Measurements from ENCODE around the gene C12orf43.

C12orf43 gene

DNA sequence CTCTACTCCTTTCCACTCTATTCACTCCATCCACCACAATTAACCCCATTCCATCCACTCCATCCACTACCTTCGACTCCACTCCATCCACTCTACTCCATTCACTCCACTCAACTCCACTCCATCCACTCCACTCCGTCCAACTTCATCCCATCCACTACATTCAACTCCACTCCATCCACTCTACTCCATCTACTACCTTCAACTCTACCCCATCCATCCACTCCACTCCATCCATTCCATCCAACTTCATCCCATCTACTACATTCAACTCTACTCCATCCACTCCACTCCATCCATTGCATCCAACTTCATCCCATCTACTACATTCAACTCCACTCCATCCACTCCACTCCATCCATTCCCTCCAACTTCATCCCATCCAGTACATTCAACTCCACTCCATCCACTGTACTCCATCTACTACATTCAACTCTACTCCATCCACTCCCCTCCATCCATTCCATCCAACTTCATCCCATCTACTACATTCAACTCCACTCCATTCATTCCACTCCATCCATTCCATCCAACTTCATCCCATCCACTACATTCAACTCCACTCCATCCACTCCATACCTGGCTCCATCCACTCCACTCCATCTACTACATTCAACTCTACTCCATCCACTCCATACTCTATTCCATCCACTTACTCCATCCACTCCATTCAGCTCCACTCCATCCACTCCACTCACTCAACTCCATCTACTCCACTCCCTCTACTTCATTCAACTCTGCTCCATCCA, 21.5 kb downstream of the C12orf43 start:
- no peak for DNase-seq
- Histone ChIP-seq H3K27ac (no peak overlapping the region), H3K36me3 (no peaks in the 10 kb centered on the region), H3K9me3 (no peaks in the 10 kb centered on the region), H3K27me3 (peaks cover 0 to 27% of the 10 kb centered on the region in 2 donors), H3K4me1 (peaks cover 0 to 7% (median 5%) of the 10 kb centered on the region in 4 donors), H3K4me3 (no peak overlapping the region)
- TF ChIP-seq, protein P1, sequence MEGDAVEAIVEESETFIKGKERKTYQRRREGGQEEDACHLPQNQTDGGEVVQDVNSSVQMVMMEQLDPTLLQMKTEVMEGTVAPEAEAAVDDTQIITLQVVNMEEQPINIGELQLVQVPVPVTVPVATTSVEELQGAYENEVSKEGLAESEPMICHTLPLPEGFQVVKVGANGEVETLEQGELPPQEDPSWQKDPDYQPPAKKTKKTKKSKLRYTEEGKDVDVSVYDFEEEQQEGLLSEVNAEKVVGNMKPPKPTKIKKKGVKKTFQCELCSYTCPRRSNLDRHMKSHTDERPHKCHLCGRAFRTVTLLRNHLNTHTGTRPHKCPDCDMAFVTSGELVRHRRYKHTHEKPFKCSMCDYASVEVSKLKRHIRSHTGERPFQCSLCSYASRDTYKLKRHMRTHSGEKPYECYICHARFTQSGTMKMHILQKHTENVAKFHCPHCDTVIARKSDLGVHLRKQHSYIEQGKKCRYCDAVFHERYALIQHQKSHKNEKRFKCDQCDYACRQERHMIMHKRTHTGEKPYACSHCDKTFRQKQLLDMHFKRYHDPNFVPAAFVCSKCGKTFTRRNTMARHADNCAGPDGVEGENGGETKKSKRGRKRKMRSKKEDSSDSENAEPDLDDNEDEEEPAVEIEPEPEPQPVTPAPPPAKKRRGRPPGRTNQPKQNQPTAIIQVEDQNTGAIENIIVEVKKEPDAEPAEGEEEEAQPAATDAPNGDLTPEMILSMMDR (IDR thresholded peaks at IDR 0.05): no peak
- intact Hi-C loops (cut with DNase I; ENCODE audit: low total_unique reads): no loop called here

- Histone ChIP-seq H3K4me3 (no peak overlapping the region), H3K4me1 (no peaks in the 10 kb centered on the region), H3K27me3 (peaks cover 0 to 22% of the 10 kb centered on the region in 2 donors), H3K27ac (no peak overlapping the region), H3K36me3 (no peaks in the 10 kb centered on the region), H3K9me3 (no peaks in the 10 kb centered on the region)
- DNase-seq: no peak
- TF ChIP-seq, protein P1 (IDR thresholded peaks at IDR 0.05): no peak
- intact Hi-C loops (cut with DNase I; ENCODE audit: low total_unique reads): no loop called here
Observed at GRCh38 chr12:120994059-120994458, 22.2 kb downstream of the C12orf43 start.

GRCh38 chr12:120993496-120993895, 22.8 kb downstream of the C12orf43 start:
- no peaks in the 10 kb centered on the region for H3K36me3 ChIP-seq
- H3K9me3 ChIP-seq: no peaks in the 10 kb centered on the region
- peaks cover 0 to 22% of the 10 kb centered on the region in 2 donors for H3K27me3 ChIP-seq
- intact Hi-C loops (cut with DNase I; ENCODE audit: low total_unique reads): no loop called here
- H3K4me1 ChIP-seq: no peaks in the 10 kb centered on the region
- no peak for DNase-seq
- no peak overlapping the region for H3K27ac ChIP-seq
- TF ChIP-seq, protein P1 (IDR thresholded peaks at IDR 0.05): no peak
- H3K4me3 ChIP-seq: no peak overlapping the region

GRCh38 chr12:120992989-120993388, 23.3 kb downstream of the C12orf43 start:
- no peaks in the 10 kb centered on the region for H3K36me3 ChIP-seq
- no peaks in the 10 kb centered on the region for H3K4me1 ChIP-seq
- no peak overlapping the region for H3K27ac ChIP-seq
- H3K27me3 ChIP-seq: peaks cover 0 to 20% of the 10 kb centered on the region in 2 donors
- DNase-seq: no peak
- intact Hi-C loops (cut with DNase I; ENCODE audit: low total_unique reads): no loop called here
- H3K4me3 ChIP-seq: no peak overlapping the region
- H3K9me3 ChIP-seq: no peaks in the 10 kb centered on the region
- TF ChIP-seq, protein P1 (IDR thresholded peaks at IDR 0.05): no peak

DNA sequence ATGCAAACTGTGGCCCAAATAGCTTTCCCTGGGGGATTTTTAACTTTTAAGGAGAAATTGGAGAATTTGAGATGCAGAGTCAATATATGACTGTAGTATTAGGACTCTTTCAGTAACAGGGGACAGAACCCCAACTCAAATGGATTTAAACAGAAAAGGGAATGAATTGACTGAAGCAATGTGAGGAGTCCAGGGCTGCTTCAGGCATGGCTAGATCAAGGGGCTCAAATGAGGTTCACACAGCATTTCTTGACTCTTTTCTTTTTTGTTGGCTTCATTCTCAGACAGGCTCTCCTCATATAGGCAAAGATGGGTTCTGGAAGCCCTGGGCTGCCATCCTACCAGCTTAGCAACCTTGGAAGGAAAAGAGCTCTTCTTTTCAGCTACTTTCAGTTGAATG, 24.3 kb downstream of the C12orf43 start:
- TF ChIP-seq, protein P1 (IDR thresholded peaks at IDR 0.05): no peak
- no peak overlapping the region for H3K4me3 ChIP-seq
- no peaks in the 10 kb centered on the region for H3K4me1 ChIP-seq
- no peaks in the 10 kb centered on the region for H3K9me3 ChIP-seq
- H3K27me3 ChIP-seq: peaks cover 0 to 12% of the 10 kb centered on the region in 2 donors
- intact Hi-C loops (cut with DNase I; ENCODE audit: low total_unique reads): no loop called here
- no peak for DNase-seq
- no peak overlapping the region for H3K27ac ChIP-seq
- no peaks in the 10 kb centered on the region for H3K36me3 ChIP-seq

Data from tibial artery (tissue), 4 donors.